SJSA1 (cell line): ENCODE results near the gene GLT6D1. TPM values are rescaled to one million over a fixed set of nuclear protein-coding genes. Genes with fewer than 3 reads are reported as not detected.

Experiments used
- DNase-seq, 2 experiments: peaks; one replicate each; pipeline ENCODE4 v3.0.0-alpha.2; 2015 to 2020; ENCODE audit warnings: low spot score in 2 of 2, low read depth in 1 of 2
- H3K27ac ChIP-seq: fragments of 250-450 bp; sonication (Bioruptor Pico); 2 replicates; pipeline ENCODE4 v1.5.1; 2020; ENCODE audit warnings: mild to moderate bottlenecking, moderate library complexity
- H3K27me3 ChIP-seq: fragments of 250-450 bp; sonication (Bioruptor Pico); replicated peaks from 2 replicates; pipeline ENCODE4 v1.5.1; 2020; ENCODE audit warnings: mild to moderate bottlenecking, moderate library complexity
- H3K36me3 ChIP-seq: fragments of 250-450 bp; sonication (Bioruptor Pico); 2 replicates; pipeline ENCODE4 v1.5.1; 2020; ENCODE audit warnings: mild to moderate bottlenecking
- H3K4me1 ChIP-seq: fragments of 250-450 bp; sonication (Bioruptor Pico); replicated peaks from 2 replicates; pipeline ENCODE4 v1.6.1; 2021; ENCODE audit warnings: mild to moderate bottlenecking
- H3K4me3 ChIP-seq: fragments of 250-450 bp; sonication (Bioruptor Pico); 2 replicates; pipeline ENCODE4 v1.5.1; 2020; ENCODE audit warnings: mild to moderate bottlenecking
- H3K9me3 ChIP-seq: fragments of 250-450 bp; sonication (Bioruptor Pico); replicated peaks from 2 replicates; pipeline ENCODE4 v1.5.1; 2020; ENCODE audit warnings: mild to moderate bottlenecking
- total RNA-seq: library from RNA; depleted of rRNA; stranded (reverse); fragments of >200 nt; shearing (Covaris generic); gene quantifications from 2 replicates; pipeline ENCODE4 v1.2.3, GENCODE V29; 2014

GLT6D1 gene
- total RNA-seq, 1 experiment from 2014 or later, result not detected

DNA sequence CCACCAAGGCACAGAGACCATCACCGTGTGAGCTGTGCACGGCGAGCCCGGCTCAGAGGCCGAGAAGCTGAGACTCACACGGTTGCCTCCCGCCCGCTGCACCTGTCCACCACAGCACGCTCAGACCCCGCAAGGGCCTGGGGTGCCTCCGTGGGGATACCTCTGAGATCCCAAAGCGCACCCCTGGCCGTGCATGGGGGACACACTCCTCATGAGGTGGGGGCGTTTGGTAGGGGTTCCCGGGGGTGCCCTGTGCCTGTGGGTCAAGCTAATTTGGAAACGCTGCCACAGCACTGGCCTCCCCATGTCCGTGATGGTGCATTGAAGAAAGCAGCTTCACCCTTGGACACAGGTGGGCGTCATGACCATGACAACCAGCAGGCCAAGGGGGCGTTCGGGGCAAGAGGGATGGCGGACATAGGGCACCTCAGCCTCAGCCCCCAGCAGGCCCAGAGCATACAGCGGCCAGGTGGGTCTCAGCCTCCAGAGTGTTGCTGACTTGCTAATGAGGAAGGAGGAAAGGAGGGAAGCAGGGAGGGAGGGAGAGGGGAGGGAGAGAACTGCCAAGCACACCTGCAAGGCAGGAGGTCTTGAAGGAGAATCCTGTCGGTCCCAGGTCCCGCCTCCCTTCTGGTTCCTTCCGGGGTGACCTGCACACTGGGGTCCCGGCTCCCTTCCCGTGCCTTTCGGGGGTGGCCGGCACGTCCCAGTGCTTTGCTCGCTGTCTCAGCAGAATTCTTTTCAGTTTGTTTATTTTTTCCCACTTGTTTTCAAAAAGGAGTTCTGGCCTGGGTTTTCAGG, 34.7 kb downstream of the GLT6D1 start:
- Histone ChIP-seq H3K27me3 (no peaks in the 10 kb centered on the region; the same call in none of the 2 replicates), H3K27ac (no peak overlapping the region), H3K4me3 (no peak overlapping the region), H3K9me3 (no peaks in the 10 kb centered on the region), H3K4me1 (no peaks in the 10 kb centered on the region), H3K36me3 (no peaks in the 10 kb centered on the region)
- no peak for DNase-seq

DNA sequence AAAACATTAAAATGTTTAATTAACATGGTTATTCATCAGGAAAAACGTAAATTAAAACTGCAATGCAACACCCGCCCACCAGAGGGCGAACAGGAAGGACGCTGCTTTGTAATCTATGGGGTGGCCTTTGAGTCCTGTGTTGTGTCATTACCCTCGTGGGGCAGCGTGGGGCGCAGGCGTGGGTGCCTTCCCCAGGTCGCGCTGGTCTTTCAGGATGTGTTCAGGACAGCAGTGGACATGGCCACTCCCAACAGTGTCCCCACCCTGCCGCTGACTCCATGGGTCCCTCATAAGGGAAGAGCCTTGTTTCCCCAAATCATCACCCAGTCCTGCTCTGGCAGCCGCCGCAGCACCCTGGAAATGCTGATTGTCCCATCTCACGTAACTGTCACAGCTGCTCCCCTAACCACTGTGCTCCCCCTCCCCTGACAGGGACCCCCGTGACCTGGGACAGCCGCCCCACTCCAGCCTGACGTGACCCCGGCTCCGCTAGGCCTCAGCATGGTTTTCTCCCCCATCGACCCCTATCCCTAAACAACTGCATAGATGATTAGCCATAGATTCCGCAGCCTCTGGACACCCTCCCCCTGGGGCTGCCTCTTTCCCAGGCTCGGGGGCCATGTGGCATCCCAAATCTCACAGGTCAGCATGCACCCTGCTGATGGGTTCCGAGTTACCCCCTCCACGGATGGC, 36.4 kb downstream of the GLT6D1 start:
- DNase-seq, result peak; percentile 31 to 43
- Histone ChIP-seq H3K9me3 (no peaks in the 10 kb centered on the region), H3K27me3 (no peaks in the 10 kb centered on the region; the same call in none of the 2 replicates), H3K27ac (no peak overlapping the region), H3K4me1 (no peaks in the 10 kb centered on the region), H3K36me3 (no peaks in the 10 kb centered on the region), H3K4me3 (no peak overlapping the region)

DNA sequence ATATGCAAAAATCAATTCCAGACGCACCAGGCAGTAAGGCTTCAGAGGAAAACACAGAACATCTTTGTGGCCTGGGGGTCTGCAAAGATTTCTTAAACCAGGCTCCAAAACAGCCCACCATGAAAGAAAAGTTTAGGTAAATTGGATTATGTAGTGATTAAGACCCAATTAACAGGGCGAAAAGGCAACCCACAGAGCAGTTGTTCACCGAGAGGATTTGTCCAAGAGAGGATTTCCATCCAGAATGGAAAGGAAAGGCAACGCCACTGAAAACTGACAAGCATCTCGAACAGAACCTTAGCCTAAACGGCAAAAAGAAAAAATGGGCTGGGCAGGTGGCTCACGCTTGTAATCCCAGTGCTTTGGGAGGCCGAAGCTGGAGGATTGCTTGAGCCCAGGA, 37.4 kb downstream of the GLT6D1 start:
- H3K27ac ChIP-seq, result no peak overlapping the region
- no peaks in the 10 kb centered on the region for H3K36me3 ChIP-seq
- no peaks in the 10 kb centered on the region; the same call in none of the 2 replicates for H3K27me3 ChIP-seq
- H3K4me3 ChIP-seq, result no peak overlapping the region
- no peaks in the 10 kb centered on the region for H3K4me1 ChIP-seq
- no peaks in the 10 kb centered on the region for H3K9me3 ChIP-seq
- DNase-seq, result no peak

DNA sequence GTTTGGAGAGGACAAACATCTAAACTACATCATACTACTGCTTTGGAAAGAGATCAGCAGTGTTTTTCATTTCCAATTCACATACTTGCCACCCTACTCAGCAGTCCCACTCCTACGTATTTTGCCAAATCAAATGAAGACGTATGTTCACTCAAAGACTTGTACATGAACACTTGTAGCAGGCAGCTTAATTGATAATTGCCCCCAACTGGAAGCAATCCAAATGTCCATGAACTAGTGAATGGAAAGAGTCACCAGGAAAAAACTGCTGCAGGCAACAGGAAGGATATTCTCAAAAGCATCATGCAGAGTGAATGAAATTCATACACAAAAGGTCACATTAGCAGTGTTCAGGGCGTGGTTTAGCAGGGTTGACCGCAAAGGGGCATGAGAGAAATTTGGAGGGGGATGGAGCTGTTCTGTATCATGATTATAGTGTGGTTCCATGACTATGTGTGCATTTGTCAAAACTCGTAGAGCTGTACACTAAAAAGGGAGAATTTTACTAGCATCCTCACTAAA, 39.0 kb downstream of the GLT6D1 start:
- H3K4me1 ChIP-seq, result no peaks in the 10 kb centered on the region
- no peaks in the 10 kb centered on the region for H3K36me3 ChIP-seq
- no peak overlapping the region for H3K4me3 ChIP-seq
- no peak for DNase-seq
- no peaks in the 10 kb centered on the region for H3K9me3 ChIP-seq
- H3K27me3 ChIP-seq, result no peaks in the 10 kb centered on the region; the same call in none of the 2 replicates
- H3K27ac ChIP-seq, result no peak overlapping the region

DNA sequence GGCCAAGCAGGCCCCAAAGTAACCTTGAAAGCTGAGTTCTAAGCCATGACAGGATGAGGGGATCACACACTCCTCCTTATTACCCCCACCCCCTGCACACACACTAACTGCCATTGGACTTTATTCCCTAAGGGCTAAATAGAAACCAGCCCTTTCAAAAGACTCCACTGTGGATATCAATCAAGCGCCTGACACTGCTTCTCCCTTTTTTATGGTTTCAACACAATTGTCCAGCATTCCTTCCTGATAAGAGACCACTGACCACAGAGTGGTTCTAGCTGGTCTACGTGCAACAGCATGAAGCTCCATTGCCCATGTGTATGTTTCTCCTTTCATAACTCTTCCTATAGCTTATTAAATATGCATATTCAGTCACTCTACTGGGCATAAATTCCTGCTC, 43.1 kb downstream of the GLT6D1 start:
- DNase-seq, result no peak
- Histone ChIP-seq H3K27ac (no peak overlapping the region), H3K9me3 (no peaks in the 10 kb centered on the region), H3K4me3 (no peak overlapping the region), H3K27me3 (peaks cover 3% of the 10 kb centered on the region), H3K36me3 (no peaks in the 10 kb centered on the region), H3K4me1 (no peaks in the 10 kb centered on the region)

DNA sequence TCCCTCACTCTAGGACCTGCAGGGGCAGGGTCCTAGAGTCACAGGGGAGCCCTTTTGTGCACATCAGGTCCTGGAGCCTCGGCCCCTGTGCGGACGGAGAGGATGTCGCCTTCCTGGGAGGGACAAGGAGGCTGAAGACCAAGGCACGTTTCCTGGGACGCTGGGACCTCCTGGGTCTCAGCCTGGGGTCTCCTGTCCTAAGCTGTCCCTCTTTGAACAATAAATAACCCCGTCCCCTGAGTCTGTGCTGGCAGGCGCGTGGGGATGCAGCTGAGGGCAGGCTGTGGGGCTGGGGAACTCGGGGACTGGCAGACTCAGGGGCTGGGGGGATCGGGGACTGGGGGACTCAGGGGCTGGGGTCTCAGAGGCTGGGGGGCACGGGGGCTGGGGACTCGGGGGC, 46.7 kb downstream of the GLT6D1 start:
- Histone ChIP-seq H3K27ac (no peak overlapping the region), H3K27me3 (0 out of 2 replicates have a peak, but pooled peaks cover 3% of the 10 kb centered on the region), H3K4me3 (no peak overlapping the region), H3K4me1 (no peaks in the 10 kb centered on the region), H3K36me3 (no peaks in the 10 kb centered on the region), H3K9me3 (no peaks in the 10 kb centered on the region)
- DNase-seq, result no peak

DNA sequence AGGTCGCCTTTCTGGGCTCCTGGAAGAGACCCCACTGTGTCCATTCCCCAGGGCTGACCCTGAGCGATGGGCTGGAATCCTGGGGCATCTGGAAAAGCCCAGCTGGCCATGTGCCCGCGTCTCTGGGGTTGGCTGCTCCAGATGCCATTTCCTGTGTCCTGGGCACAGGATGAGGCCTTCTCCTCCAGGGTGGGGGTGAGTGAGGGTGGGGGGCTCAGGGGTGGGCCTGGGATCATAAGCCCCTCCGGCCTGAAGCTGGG, 47.1 kb downstream of the GLT6D1 start:
- Histone ChIP-seq H3K4me3 (no peak overlapping the region), H3K9me3 (no peaks in the 10 kb centered on the region), H3K36me3 (no peaks in the 10 kb centered on the region), H3K4me1 (no peaks in the 10 kb centered on the region), H3K27ac (no peak overlapping the region), H3K27me3 (0 out of 2 replicates have a peak, but pooled peaks cover 3% of the 10 kb centered on the region)
- no peak for DNase-seq

DNA sequence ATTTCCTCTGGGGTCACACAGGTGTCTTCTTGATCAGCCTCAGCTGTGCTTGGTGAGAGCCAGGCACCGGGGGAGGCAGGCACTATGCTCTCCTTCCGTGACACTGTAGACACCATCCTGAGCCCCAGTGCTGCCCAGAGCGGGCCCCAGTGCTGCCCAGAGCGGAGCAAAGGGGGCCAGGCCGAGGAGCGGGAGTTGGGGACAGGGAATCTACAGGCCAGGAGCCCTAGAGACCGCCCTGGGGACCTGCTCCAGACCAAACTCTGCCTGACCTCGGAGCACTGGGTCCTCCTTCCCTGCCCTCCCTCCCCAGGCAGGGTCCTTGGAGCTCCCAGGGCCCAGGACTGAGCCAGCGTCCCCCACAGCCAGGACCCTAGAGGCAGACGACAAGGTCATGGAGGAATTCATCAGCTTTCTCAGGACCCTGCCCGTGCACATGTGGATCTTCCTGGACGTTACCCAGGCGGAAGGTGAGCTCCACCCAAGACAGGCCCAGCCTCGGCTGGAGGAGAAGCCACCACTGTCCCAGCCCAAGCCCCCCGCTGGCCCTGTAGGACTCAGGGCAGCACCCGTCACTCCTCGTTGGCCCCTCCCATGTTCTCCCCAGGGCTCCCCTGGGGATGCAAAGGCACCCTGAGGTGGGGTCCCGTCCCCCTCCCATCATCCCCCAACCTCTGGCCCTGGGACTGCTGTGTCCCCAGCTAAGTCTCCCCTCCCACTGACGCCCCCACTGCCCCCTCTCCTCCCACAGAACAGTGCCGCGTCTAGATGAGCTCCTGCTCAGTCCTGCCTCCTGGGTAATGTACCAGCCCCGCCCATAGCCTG, 47.6 kb downstream of the GLT6D1 start:
- H3K36me3 ChIP-seq, result no peaks in the 10 kb centered on the region
- no peak overlapping the region for H3K27ac ChIP-seq
- no peak overlapping the region for H3K4me3 ChIP-seq
- DNase-seq, result no peak
- H3K9me3 ChIP-seq, result no peaks in the 10 kb centered on the region
- no peaks in the 10 kb centered on the region for H3K4me1 ChIP-seq
- 0 out of 2 replicates have a peak, but pooled peaks cover 3% of the 10 kb centered on the region for H3K27me3 ChIP-seq

DNA sequence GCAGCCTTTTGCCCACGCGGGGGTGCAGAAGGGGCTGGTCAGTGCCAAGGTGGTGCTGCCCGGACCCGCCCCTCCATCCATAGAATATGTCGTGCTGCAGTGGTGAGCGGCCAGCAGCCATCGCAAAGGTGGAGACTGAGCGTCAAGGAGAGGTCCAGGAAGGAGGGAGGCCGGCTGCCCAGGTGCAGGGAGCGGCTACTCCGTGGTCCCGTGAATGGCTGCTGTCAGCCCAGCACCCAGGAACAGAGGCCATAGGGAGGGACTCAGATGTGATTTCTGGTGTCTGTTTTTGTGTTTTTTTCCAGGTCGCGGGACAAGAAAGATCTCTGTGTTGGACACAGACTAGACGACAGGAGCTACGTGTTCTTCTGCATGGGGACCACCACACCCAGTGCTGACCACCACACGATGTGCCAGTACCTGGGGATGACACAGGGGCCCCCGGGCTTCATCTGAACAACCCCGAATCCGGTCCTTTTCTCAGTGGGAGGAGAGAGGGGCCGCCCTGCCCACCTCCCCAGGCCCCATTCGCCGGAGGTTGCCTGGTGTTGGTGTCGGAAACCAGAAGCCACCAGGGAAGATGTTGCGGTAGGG, 48.8 kb downstream of the GLT6D1 start:
- H3K27ac ChIP-seq, result no peak overlapping the region
- DNase-seq, result no peak
- no peak overlapping the region for H3K4me3 ChIP-seq
- H3K27me3 ChIP-seq, result 0 out of 2 replicates have a peak, but pooled peaks cover 11% of the 10 kb centered on the region
- H3K9me3 ChIP-seq, result no peaks in the 10 kb centered on the region
- no peaks in the 10 kb centered on the region for H3K36me3 ChIP-seq
- H3K4me1 ChIP-seq, result no peaks in the 10 kb centered on the region

DNA sequence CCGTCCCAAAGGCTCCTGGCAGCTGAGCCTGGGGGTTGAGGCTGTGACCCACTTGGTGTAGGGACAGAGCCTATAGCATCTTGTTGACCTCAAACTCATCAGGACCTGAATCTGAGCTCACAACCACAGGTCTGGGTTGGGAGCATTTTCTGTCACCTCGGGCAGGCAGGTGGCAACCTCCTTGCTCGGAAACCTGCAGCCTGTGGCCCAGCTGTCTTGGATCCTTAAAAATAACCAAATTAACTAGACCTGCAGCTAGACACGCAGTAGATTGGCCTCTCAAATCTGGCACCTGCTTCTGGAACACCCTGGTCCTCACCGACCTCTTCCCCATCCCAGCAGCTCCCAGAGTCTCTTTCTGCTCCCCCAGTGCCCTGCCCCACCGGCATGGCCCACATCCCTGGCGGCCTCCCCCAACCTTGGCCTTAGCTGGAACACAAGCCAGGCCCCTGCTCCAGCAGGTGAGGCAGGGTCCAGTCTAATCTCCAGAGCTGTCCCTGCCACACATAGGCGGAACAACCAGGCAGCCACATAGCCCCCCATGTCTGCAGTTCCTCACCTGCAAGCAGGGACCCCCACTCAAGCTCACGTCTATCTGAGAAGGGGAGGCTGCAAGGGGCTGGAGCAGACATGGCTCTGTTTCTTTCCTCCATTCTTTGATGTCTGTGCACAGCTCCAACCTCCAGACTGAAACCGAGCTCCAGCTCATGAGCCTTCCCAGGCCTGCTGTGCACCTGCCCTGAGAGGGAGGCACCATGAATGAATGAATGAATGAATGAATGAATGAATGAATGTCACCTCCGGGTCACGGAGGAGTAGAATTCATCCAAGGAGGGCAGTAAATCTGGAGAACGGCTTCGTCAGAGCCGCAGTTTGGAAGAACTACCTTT, 49.5 kb downstream of the GLT6D1 start:
- Histone ChIP-seq H3K4me3 (no peak overlapping the region), H3K27ac (no peak overlapping the region), H3K36me3 (no peaks in the 10 kb centered on the region), H3K9me3 (no peaks in the 10 kb centered on the region), H3K4me1 (no peaks in the 10 kb centered on the region), H3K27me3 (peaks cover 18% of the 10 kb centered on the region; the same call in 1 of the 2 replicates)
- DNase-seq, result no peak

DNA sequence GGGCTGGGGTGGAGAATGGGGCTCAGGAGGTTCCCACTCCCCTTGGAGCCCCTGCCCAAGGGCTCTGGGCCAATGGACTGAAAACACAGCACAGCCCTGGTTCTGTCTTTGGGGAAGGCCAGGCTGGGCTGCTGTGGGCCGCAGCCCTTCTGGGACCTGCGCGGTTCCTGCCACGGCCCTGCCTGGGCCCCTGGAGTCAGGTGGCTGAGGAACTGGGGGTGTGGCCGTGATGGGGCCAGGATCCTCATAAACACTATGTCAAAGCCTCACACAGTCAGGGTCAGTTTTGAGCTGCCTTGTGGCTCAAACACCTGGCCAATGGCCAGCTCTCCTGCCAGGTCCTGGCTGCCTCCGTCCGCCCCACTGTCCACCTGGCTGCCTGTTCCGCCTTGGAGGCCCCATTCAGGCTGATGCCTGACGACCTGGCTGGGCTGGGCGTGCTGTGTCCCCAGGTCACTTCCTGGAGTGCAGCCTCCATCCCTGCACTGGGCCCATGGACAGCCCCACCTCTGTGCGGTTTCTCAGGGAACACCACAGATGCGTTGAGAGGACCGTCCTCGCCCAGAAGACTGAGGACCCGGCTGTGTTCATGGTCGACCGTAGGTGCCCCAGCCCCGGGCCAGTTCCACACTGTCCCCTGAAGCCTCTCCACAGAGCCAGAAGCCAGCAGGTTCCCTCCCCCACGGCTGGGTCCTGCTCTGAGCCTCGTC, 50.3 kb downstream of the GLT6D1 start:
- no peak for DNase-seq
- no peaks in the 10 kb centered on the region for H3K36me3 ChIP-seq
- H3K27me3 ChIP-seq, result peaks cover 22% of the 10 kb centered on the region; the same call in 1 of the 2 replicates
- H3K9me3 ChIP-seq, result no peaks in the 10 kb centered on the region
- no peaks in the 10 kb centered on the region for H3K4me1 ChIP-seq
- H3K4me3 ChIP-seq, result no peak overlapping the region
- no peak overlapping the region for H3K27ac ChIP-seq

DNA sequence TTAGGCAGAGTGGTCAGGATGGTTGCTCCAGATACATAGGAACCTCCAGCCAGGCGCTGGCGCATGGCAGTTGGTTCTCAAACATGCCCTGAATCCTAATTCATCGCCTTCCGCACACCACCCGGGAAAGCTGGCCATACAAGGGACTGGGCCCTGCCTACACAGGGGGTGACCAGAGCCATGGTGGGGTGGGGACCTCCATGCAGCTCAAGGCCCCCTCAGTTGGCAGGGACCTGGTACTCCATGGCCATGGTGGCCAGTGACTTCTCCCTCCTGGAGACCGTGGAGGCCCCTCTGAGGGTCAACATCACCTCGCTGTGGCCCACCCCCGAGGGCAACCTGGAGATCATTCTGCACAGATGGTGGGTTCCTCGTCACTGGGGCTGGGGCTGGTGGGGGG, 51.0 kb downstream of the GLT6D1 start:
- Histone ChIP-seq H3K9me3 (no peaks in the 10 kb centered on the region), H3K27ac (no peak overlapping the region), H3K36me3 (no peaks in the 10 kb centered on the region), H3K4me1 (no peaks in the 10 kb centered on the region), H3K4me3 (no peak overlapping the region), H3K27me3 (peaks cover 21% of the 10 kb centered on the region; the same call in 1 of the 2 replicates)
- DNase-seq, result no peak
